ENCODE data around the gene BCL2A1. TPM values are rescaled to one million over a fixed set of nuclear protein-coding genes. Genes with fewer than 3 reads are reported as not detected.
A peak's percentile ranks its signal among the peaks of the same experiment; 100 is the strongest.

The BCL2A1 gene
- total RNA-seq, 1 donor from 2014 or later = 0.30 TPM

DNA sequence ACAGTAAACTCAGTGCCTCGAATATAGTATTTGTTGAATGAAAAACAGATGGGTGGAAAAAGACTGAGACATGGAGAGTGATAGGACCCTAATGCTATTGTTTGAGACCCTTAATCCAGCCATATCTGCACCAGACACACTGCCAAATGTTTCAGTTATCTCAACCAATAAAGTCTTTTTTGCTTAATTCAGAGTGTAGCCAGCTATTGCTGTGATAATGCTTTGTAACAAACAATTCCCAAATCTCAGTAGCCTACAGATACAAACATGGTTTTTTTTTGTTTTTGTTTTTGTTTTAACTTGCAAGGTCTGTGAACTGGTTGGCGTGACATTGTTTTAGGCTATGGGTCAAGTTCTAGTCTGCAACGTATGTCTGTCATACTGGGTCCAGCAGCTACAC, 17.0 kb upstream of the BCL2A1 start:
- DNase-seq = no peak
- H3K9me3 ChIP-seq (replicated peaks) = no peaks in the 10 kb centered on the region
- intact Hi-C loops (cut with micrococcal nuclease) = no loop called here
- no peaks in the 10 kb centered on the region for H3K36me3 ChIP-seq
- no peak overlapping the region for H3K27ac ChIP-seq (replicated peaks)
- H3K4me3 ChIP-seq = no peak overlapping the region
- H3K4me1 ChIP-seq = no peaks in the 10 kb centered on the region
- peaks cover 5% of the 10 kb centered on the region for H3K27me3 ChIP-seq (ENCODE audit: low read depth)
- TF ChIP-seq, protein P1, sequence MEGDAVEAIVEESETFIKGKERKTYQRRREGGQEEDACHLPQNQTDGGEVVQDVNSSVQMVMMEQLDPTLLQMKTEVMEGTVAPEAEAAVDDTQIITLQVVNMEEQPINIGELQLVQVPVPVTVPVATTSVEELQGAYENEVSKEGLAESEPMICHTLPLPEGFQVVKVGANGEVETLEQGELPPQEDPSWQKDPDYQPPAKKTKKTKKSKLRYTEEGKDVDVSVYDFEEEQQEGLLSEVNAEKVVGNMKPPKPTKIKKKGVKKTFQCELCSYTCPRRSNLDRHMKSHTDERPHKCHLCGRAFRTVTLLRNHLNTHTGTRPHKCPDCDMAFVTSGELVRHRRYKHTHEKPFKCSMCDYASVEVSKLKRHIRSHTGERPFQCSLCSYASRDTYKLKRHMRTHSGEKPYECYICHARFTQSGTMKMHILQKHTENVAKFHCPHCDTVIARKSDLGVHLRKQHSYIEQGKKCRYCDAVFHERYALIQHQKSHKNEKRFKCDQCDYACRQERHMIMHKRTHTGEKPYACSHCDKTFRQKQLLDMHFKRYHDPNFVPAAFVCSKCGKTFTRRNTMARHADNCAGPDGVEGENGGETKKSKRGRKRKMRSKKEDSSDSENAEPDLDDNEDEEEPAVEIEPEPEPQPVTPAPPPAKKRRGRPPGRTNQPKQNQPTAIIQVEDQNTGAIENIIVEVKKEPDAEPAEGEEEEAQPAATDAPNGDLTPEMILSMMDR (IDR thresholded peaks at IDR 0.05; ENCODE audit: borderline replicate concordance) = no peak

DNA sequence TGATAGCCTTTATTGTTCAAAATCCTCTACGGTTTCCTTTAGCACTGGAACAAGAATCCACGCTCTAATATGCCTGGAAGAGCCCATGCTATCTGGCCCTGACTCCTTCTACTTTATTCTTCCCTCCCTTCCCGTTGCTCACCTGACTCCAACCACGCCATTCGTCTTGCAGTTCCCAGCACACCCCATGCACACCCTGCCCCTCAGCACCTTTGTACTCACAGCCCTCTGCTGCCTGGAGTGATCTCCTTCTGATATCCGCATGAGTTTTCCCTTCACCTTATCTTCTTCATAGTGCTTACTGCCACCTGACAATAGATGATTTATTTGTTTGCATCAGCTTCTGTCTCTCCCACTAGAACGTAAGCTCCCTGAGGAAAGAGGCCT, 16.6 kb upstream of the BCL2A1 start:
- Histone ChIP-seq H3K4me1 (no peaks in the 10 kb centered on the region), H3K27me3 (ENCODE audit: low read depth) (peaks cover 5% of the 10 kb centered on the region), H3K27ac (replicated peaks) (no peak overlapping the region), H3K9me3 (replicated peaks) (no peaks in the 10 kb centered on the region), H3K4me3 (no peak overlapping the region), H3K36me3 (no peaks in the 10 kb centered on the region)
- no peak for DNase-seq
- intact Hi-C loops (cut with micrococcal nuclease) = no loop called here
- TF ChIP-seq, protein P1 (IDR thresholded peaks at IDR 0.05; ENCODE audit: borderline replicate concordance) = no peak

DNA sequence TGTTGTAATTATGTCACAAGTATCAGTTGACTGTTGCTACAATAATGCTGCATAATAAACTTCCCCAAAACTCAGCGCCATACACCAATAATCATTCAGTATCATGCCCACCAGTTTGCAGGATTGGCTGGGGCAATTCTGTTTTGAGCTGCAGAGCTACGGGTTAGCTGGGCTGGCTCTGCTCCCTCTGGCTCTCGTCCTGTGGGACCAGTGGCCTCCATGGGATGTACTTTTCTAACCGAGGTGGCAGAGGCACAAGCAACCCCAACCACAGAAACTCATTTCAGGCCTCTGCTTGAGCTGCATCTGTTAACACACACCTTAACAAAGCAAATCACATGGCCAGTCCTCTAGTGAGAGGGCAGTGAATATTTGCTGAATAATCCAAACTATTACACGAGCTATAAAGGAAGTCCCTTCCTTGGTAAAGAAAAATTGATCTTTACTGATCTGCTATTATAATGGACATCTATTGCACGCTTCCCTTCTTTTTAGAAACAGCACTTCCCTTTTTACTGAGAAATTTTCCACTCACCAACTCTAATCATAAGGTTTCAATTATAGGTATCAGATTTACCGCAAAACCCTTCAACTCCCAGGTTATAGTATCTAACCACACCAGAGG, 10.9 kb upstream of the BCL2A1 start:
- no peak for DNase-seq
- TF ChIP-seq, protein P1 (IDR thresholded peaks at IDR 0.05; ENCODE audit: borderline replicate concordance) = no peak
- Histone ChIP-seq H3K4me3 (no peak overlapping the region), H3K27me3 (ENCODE audit: low read depth) (no peaks in the 10 kb centered on the region), H3K9me3 (replicated peaks) (no peaks in the 10 kb centered on the region), H3K36me3 (no peaks in the 10 kb centered on the region), H3K27ac (replicated peaks) (no peak overlapping the region), H3K4me1 (peaks cover 13% of the 10 kb centered on the region)
- intact Hi-C loops (cut with micrococcal nuclease) = no loop called here

- Histone ChIP-seq H3K4me1 (peaks cover 13% of the 10 kb centered on the region), H3K27ac (replicated peaks) (peak overlapping the region; percentile 58), H3K4me3 (no peak overlapping the region), H3K9me3 (replicated peaks) (no peaks in the 10 kb centered on the region), H3K27me3 (ENCODE audit: low read depth) (no peaks in the 10 kb centered on the region), H3K36me3 (no peaks in the 10 kb centered on the region)
- DNase-seq = no peak
- intact Hi-C loops (cut with micrococcal nuclease) = no loop called here
- TF ChIP-seq, protein P1 (IDR thresholded peaks at IDR 0.05; ENCODE audit: borderline replicate concordance) = no peak
These were observed 7.9 kb upstream of the BCL2A1 start for GRCh38 chr15:79978655-79979514.

DNA sequence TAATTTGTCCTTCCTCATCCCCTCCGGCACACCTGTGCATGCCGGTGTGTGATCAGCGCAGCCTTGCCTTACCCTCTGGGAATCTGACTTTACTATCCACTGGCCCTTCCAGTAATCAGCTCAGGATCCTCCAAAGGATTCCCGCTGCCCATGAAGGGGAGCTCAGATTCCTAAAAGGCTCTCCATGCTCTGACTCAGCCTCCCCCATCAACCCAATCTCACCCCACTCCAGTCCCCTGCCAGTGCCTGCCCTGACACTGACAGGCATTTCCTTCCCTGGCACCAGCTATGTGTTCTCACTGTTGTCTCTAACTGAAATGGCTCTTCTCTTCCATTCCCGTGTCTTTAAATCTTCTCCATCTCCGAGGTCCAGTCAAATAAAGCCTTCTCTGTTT, 7.3 kb upstream of the BCL2A1 start:
- Histone ChIP-seq H3K4me3 (no peak overlapping the region), H3K36me3 (no peaks in the 10 kb centered on the region), H3K27ac (replicated peaks) (peak overlapping the region; percentile 58), H3K9me3 (replicated peaks) (no peaks in the 10 kb centered on the region), H3K27me3 (ENCODE audit: low read depth) (no peaks in the 10 kb centered on the region), H3K4me1 (peaks cover 13% of the 10 kb centered on the region)
- TF ChIP-seq, protein P1 (IDR thresholded peaks at IDR 0.05; ENCODE audit: borderline replicate concordance) = no peak
- intact Hi-C loops (cut with micrococcal nuclease) = no loop called here
- DNase-seq = no peak

Measured in left ventricle myocardium inferior (tissue), 1 donor.